Hepatic stellate cell (primary cell): Measurements from ENCODE around the gene C9orf78.
"Not testable (repeated sequence)": the region's sequence is repeated elsewhere in the genome, so short reads cannot be mapped to it uniquely, and the experiment has no call there.

Experiments used
- DNase-seq: peaks from one replicate; pipeline ENCODE4 v3.0.0; 2011; ENCODE audit warnings: low spot score

The C9orf78 gene

DNA sequence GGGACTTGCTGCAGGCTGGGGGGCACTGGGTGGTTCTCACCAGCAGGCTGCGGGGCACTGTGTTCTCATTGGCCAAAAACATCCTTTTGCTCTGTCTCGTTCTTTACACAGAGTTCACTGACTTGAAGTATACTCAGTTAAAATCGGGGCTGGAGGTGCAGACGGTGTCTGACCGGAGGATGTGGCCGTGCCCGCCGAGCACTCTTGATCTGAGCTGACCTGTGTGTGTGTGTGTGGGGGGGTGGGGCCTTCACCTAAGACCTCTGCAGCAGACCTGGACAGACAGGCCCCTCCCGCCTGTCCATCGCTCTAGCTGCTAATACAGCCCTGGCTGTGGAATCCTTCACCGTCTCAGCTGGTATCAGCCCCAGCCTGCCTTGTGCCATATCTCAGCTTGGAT, 25.0 kb downstream of the C9orf78 start:
- no peak for DNase-seq

DNA sequence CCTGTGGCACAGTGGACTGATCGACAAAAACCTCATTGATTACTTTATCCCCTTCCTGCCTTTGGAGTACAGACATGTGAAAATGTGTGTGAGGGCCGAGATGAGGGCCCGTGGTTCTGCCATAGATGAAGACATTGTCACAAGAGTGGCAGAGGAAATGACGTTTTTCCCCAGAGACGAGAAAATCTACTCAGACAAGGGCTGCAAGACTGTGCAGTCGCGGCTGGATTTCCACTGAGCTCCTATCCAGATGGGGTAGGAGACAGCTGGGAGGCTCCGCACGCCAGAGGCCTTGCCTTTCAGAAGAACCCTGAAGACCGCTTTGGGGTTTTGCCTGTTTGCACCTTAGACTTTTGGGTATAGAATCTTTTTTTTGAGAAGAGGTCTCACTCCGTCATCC, 25.7 kb downstream of the C9orf78 start:
- DNase-seq: no peak

DNA sequence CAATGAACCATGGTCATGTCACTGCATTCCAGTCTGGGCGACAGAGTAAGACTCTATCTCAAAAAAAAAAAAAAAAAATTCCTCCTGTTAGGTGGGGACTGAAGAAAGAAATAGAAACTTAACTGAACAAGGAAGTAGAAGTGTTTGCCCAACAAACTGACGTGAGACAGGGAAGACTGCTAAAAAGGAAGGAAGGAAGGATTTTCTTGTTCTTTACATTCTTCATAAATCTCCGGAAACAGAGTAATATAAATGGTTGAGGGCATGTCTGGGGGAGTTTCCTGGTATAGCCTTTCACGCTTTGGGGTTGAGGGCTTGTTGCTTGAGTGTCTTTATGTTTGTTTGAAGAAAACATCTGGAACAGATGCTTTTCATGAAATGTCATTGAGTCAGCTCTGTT, 29.0 kb downstream of the C9orf78 start:
- DNase-seq: no peak

- no peak for DNase-seq
Measured at GRCh38 chr9:129803676-129804060, 31.4 kb downstream of the C9orf78 start.

GRCh38 chr9:129802833-129803675, 32.0 kb downstream of the C9orf78 start, which contains the start of gene TOR1B:
TOR1B (plus strand) TSS chr9:129803184; CDS start chr9:129803213, 29 bp downstream.
- DNase-seq: peak; percentile 82

DNA sequence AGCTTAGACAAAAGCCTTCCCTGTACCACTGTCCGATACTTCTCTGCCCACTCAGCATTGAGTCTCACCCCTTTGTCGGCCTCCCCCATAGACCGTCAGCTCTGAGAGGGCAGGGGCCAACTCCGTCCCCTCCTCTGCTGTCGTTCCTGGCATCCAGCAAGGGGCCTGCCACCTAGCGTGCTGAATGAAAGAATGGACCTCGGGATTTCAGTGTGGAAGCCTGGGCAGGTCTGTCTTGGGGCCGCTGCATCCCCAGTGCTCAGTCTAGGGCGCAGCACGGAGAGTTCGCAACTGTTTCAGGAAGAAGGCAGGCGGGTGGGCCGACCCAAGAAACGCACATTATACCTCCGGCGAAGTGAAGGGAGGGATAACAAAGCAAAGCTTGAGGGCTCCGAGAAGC, 33.6 kb downstream of the C9orf78 start:
- no peak for DNase-seq

GRCh38 chr9:129798973-129799372, 36.1 kb downstream of the C9orf78 start:
- no peak for DNase-seq

GRCh38 chr9:129796029-129796428, 39.0 kb downstream of the C9orf78 start:
- DNase-seq: not testable (repeated sequence)

DNA sequence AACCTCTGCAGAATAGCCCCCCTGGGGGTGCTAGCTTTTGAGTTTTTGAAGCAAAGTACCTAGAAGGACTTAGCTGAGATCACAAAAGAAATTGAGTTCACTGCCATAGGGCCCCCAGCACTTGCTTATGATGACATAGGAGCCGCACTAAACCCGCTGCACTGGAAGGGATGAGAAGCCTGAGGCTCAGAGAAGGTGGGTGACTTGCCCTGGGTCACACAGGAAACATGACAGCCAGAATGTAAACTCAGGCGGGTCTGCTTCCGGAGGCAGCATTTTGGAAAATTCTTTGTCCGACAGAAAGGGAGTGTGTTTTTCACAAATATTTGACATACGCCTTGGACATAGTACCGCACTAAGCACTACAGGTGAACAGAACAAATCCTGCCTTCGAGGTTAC, 40.5 kb downstream of the C9orf78 start:
- no peak for DNase-seq

GRCh38 chr9:129786481-129786880, 48.6 kb downstream of the C9orf78 start:
- no peak for DNase-seq

DNA sequence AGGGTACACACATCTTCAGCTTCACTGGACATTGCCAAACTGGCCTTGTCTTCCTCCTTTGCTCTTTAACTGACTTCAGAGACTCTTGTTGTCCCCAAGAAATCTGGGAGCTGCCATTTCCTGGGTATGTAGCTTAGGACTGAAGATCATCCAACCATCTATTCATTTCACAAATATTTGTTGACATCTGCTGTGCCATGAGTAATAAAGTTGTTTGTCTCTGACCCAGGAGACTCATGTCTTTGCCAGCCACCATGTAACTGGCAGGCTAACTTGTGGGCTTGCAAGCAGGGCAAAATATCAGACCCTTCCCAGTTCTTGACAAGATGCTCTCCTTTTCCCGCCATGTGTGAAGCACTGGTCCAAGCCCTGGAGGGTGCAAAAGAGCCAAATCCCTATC, 49.2 kb downstream of the C9orf78 start:
- DNase-seq: no peak

- DNase-seq: not testable (repeated sequence)
Measured at GRCh38 chr9:129784970-129785369, 50.1 kb downstream of the C9orf78 start.

DNA sequence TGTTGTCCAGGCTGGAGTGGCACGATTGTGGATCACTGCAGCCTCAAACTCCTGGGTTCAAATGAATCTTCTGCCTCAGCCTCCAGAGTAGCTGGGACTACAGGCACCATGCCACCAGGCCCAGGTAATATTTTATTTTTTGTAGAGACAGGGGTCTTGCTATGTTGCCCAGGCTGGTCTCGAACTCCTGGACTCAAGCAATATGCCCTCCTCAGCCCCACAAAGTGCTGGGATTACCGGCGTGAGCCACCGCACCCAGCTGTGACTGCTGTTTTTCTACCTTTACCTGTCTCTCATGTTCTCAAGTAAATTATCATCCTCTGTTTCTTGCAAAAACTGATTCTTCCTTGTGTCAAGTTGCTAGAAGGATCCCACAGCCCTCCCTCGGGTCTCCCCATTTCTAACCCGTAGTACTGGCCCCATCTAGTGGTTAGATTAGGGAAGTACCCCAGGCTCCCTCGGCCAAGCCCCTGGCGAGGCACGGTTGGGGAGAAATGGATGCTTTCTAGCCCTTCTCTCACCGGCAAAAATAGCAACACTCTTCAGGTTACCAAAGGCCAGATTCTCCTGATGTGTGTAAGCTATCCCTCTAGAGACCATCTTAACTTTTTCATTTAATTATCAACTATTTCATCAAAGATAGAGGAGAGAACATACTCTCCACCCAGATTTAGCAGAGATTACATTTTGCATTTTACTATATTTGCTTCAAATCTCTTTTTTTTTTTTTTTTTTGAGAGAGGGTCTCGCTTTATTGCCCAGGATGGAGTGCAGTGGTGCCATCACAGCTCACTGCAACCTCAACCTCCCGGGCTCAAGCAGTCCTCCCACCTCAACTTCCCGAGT, 51.3 kb downstream of the C9orf78 start:
- peak; percentile 86 for DNase-seq

GRCh38 chr9:129781981-129782380, 53.1 kb downstream of the C9orf78 start:
- DNase-seq: no peak

DNA sequence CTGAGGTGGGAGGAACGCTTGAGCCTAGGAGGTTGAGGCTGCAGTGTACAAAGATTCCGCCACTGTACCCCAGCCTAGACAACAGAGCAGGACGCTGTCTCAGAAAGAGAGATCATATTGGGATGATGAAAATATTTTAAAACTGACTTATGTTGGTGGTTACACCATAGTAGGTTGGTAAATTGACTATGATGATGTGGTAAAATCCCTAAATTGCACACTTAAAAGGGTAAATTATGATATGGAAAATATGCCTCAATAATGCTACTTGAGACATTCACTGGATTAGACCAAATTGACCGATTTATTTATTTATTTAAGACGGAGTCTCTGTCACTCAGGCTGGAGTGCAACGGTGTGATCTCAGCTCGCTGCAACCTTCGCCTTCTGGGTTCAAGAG, 53.9 kb downstream of the C9orf78 start:
- DNase-seq: no peak

DNA sequence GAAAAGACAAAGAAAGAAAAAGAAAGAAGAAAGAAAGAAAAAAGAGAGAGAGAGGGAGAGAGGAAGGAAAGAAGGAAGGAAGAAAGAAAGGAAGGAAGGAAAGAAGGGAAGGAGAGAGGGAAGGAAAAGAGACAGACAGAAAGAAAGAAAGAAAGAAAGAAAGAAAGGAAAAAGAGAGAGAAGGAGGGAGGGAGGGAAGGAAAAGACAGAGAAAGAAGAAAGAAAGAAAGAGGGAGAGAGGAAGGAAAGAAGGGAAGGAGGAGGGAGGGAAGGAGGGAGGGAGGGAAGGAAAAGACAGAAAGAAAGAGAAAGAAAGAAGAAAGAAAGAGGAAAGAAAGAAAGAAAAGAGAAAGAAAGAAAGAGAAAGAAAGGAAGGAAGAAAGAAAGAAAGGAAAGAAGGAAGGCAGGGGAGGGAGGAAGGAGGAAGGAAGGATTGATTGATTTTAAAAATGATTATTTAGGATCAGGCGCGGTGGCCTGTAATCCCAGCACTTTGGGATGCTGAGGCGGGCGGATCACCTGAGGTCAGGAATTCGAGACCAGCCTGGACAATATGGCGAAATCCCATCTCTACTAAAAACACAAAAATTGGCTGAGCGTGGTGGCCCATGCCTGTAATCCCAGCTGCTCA, 55.4 kb downstream of the C9orf78 start:
- DNase-seq: no peak

GRCh38 chr9:129778469-129778868, 56.6 kb downstream of the C9orf78 start:
- DNase-seq: no peak

GRCh38 chr9:129777769-129778130, 57.3 kb downstream of the C9orf78 start:
- DNase-seq: no peak
